Endothelial cell of umbilical vein (primary cell): ENCODE data around the gene GNB1L. TPM values are rescaled to one million over a fixed set of nuclear protein-coding genes. Genes with fewer than 3 reads are reported as not detected.

Experiments used
- BruUV-seq: library from RNA; stranded (reverse); fragments of 400-500 nt; replicated peaks from 2 replicates; lab custom pipeline; 2021; lab: Mats Ljungman, UMichigan
- CTCF ChIA-PET: fragments of 300-600, 350-600 bp; sonication (Branson Sonifier 250); formaldehyde crosslinking; loops from one replicate; lab custom pipeline; 2021; ENCODE audit warnings: antibody characterized with exemption, inconsistent platforms; lab: Charles Lee
- POLR2A ChIA-PET: fragments of 300-600, 350-600 bp; sonication (Branson Sonifier 250); formaldehyde crosslinking; loops from one replicate; lab custom pipeline; 2021; ENCODE audit warnings: antibody characterized with exemption, inconsistent platforms; lab: Charles Lee
- DNase-seq: peaks from one replicate; pipeline ENCODE4 v3.0.0-alpha.2; 2011; ENCODE audit warnings: low read depth, low spot score
- FAIRE-seq: peaks from 2 replicates; lab custom pipeline; 2011; peaks lifted over from hg19 to GRCh38; lab: Jason Lieb, UNC
- H2AFZ ChIP-seq: 2 replicates; pipeline ENCODE4 v1.6.0; 2012; ENCODE audit warnings: low read depth, low read length, control low read depth, inconsistent platforms
- H3K27ac ChIP-seq: 2 replicates; pipeline ENCODE4 v1.5.1; 2011; ENCODE audit warnings: low read depth, mild to moderate bottlenecking, control low read depth, low read length, moderate library complexity; ENCODE audit not compliant: insufficient read depth
- H3K27me3 ChIP-seq, 2 experiments: 2 replicates each; pipeline versions ENCODE4 v1.6.0 to v1.6.1; 2011; ENCODE audit warnings: low read length in 2 of 2, mixed read lengths in 1 of 2; ENCODE audit not compliant: control insufficient read depth in 2 of 2, insufficient read depth in 2 of 2
- H3K36me3 ChIP-seq, 2 experiments: 2 replicates in 1 of 2; 3 replicates in 1 of 2; pipeline ENCODE4 v1.5.1; 2011; ENCODE audit warnings: low read length in 2 of 2, mild to moderate bottlenecking in 1 of 2, moderate library complexity in 1 of 2; ENCODE audit not compliant: control insufficient read depth in 2 of 2, insufficient read depth in 2 of 2; ENCODE audit errors: extremely low read depth in 1 of 2
- H3K4me1 ChIP-seq: 3 replicates; pipeline ENCODE4 v1.5.1; 2011; ENCODE audit warnings: mild to moderate bottlenecking, low read length; ENCODE audit not compliant: control insufficient read depth, insufficient read depth; ENCODE audit errors: extremely low read depth
- H3K4me2 ChIP-seq: 2 replicates; pipeline ENCODE4 v1.6.1; 2011; ENCODE audit warnings: low read length, control low read depth, mixed read lengths; ENCODE audit not compliant: insufficient read depth
- H3K4me3 ChIP-seq, 3 experiments: fragments of 200-600 bp in 1 of 3; sonication (generic), shearing (Covaris generic) in 1 of 3; replicated peaks in 1 of 3; 2 replicates each; pipeline ENCODE4 v1.5.1; 2011 to 2016; ENCODE audit warnings: control low read depth in 3 of 3, low read length in 3 of 3, mild to moderate bottlenecking in 2 of 3, inconsistent platforms in 1 of 3, low read depth in 1 of 3, moderate library complexity in 1 of 3; ENCODE audit not compliant: insufficient read depth in 1 of 3
- H3K79me2 ChIP-seq: 2 replicates; pipeline ENCODE4 v1.6.0; 2012; ENCODE audit warnings: low read length, inconsistent platforms; ENCODE audit not compliant: control insufficient read depth, insufficient read depth
- H3K9ac ChIP-seq: replicated peaks from 2 replicates; pipeline ENCODE3; 2011; ENCODE audit warnings: low read length, control low read depth; ENCODE audit not compliant: insufficient read depth; ENCODE audit errors: extremely low read depth
- H3K9me1 ChIP-seq: replicated peaks from 3 replicates; pipeline ENCODE4 v1.6.0; 2011; ENCODE audit warnings: mild to moderate bottlenecking, low read length; ENCODE audit not compliant: control insufficient read depth, insufficient read depth; ENCODE audit errors: extremely low read depth
- H3K9me3 ChIP-seq: replicated peaks from 2 replicates; pipeline ENCODE4 v1.5.1; 2012; ENCODE audit warnings: low read length, inconsistent platforms; ENCODE audit not compliant: control insufficient read depth, insufficient read depth
- H4K20me1 ChIP-seq: replicated peaks from 2 replicates; pipeline ENCODE3; 2011; ENCODE audit warnings: mild to moderate bottlenecking, low read length; ENCODE audit not compliant: control insufficient read depth, insufficient read depth; ENCODE audit errors: extremely low read depth
- EZH2 ChIP-seq: IDR thresholded peaks from 2 replicates; pipeline ENCODE4 v1.6.1; 2012; ENCODE audit warnings: borderline replicate concordance, low read depth, mild to moderate bottlenecking, moderate library complexity, low read length, inconsistent platforms; ENCODE audit not compliant: severe bottlenecking
- GATA2 ChIP-seq: IDR thresholded peaks from 2 replicates; pipeline ENCODE4 v1.7.0; 2011; ENCODE audit warnings: low read depth, mild to moderate bottlenecking, moderate library complexity, mixed read lengths, low read length; ENCODE audit not compliant: insufficient read length, insufficient read depth
- JUN ChIP-seq: IDR thresholded peaks from 2 replicates; pipeline ENCODE4 v1.6.1; 2011; ENCODE audit warnings: borderline replicate concordance, low read depth; ENCODE audit not compliant: insufficient read length, insufficient read depth
- MAX ChIP-seq: IDR thresholded peaks from 2 replicates; pipeline ENCODE4 v1.6.1; 2011; ENCODE audit not compliant: insufficient read depth, insufficient read length
- MYC ChIP-seq: IDR thresholded peaks from one replicate; pipeline ENCODE4 v1.6.1; 2011; ENCODE audit warnings: mild to moderate bottlenecking, low read depth, low read length
- POLR2A ChIP-seq: IDR thresholded peaks from 2 replicates; pipeline ENCODE4 v1.6.1; 2012; ENCODE audit warnings: low read depth, mild to moderate bottlenecking, control low read depth, low read length
- POLR2AphosphoS5 ChIP-seq: IDR thresholded peaks from 2 replicates; pipeline ENCODE4 v1.6.1; 2012; ENCODE audit warnings: low read depth, mild to moderate bottlenecking, control low read depth, low read length, moderate library complexity; ENCODE audit not compliant: insufficient read depth
- dilution Hi-C: fragments of 300-500 bp; cut with MboI; formaldehyde crosslinking; loops from one replicate; pipeline ENCODE4 v1.15.0; 2019; ENCODE audit warnings: low sequenced_read_pairs; ENCODE audit not compliant: extremely low pct_ligation_motif_present
- intact Hi-C: fragments of 100-400 bp; cut with micrococcal nuclease; formaldehyde crosslinking; loops from one replicate; pipeline ENCODE4 v1.10.0; 2022
- polyA plus RNA-seq, 4 experiments: library from polyadenylated mRNA; depleted of rRNA in 3 of 4; stranded (reverse) in 3 of 4; unstranded in 1 of 4; fragments of >200 nt; gene quantifications; 2 replicates each; pipeline versions ENCODE4 v1.2.1 to v1.2.3, GENCODE V29; 2011 to 2012; ENCODE audit warnings: missing spikeins in 1 of 4
- total RNA-seq: library from RNA; stranded (reverse); gene quantifications from 2 replicates; pipeline ENCODE4 v1.2.3, GENCODE V29; 2021

Gene GNB1L
- total and polyA plus RNA-seq, 2 donors (not counting 3 experiments of a cell fraction or from before 2014, with no cell fraction given), result 5.4 to 5.9 TPM

GRCh38 chr22:19749876-19750275, 104.8 kb downstream of the GNB1L start:
- H3K4me1 ChIP-seq, result peaks cover 9% of the 10 kb centered on the region
- no peak overlapping the region for H3K4me3 ChIP-seq
- dilution Hi-C loops (no loop called here), intact Hi-C loops (no loop called here)
- no peak for TF ChIP-seq MYC
- no peak for TF ChIP-seq EZH2
- TF ChIP-seq GATA2, result no peak
- no TSS peak for BruUV-seq
- CTCF ChIA-PET, result interaction anchor here (1.2 to 2.7 kb wide), 2 partner anchors 19 to 160 kb away, joined by 4 to 15 read pairs; no protein-coding TSS in a partner anchor
- H3K9ac ChIP-seq, result no peak overlapping the region
- no peaks in the 10 kb centered on the region for H3K9me3 ChIP-seq
- H2AFZ ChIP-seq, result no peak overlapping the region
- no peaks in the 10 kb centered on the region for H3K9me1 ChIP-seq
- H4K20me1 ChIP-seq, result no peaks in the 10 kb centered on the region
- POLR2A ChIA-PET, result no interaction called here
- FAIRE-seq (no peak), DNase-seq (no peak)
- H3K4me2 ChIP-seq, result no peak overlapping the region
- no peak overlapping the region for H3K27ac ChIP-seq
- H3K79me2 ChIP-seq, result no peaks in the 10 kb centered on the region
- peaks cover 9 to 12% of the 10 kb centered on the region in 2 experiments for H3K27me3 ChIP-seq
- H3K36me3 ChIP-seq, result no peaks in the 10 kb centered on the region

DNA sequence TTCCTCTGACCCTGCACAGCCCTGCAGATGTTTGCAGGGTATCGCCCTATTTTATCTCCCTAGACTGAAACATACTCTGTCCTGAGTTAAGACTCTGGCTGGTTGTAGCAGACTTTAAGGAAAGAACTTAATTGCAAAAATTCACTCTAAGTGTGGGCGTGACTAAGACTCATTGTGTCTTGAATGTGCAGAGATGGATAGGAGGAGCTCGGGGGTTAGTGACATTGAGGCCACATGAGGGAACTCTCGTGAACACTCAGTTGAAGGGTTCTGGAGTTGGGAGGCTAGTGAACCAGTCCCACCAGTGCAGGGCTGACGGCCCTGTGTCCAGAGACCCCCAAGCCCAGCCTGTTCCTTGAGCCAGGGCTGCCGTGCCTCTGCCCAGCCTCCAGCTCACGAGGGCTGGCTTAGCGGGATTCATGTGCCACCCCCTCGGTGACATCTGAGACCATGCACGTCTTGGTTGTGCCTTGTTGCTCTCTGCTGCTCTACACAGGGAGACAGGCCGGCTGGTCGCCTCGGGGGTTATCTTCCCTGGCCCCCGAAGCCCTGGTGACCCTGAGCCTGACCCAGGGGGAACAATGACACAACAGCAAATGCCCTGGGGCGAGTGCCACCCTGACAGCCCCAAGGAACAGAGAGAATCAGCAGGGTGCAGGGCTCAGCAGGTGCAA, 105.5 kb downstream of the GNB1L start:
- no peak overlapping the region for H3K9ac ChIP-seq
- no peak overlapping the region for H3K4me2 ChIP-seq
- no TSS peak for BruUV-seq
- DNase-seq (no peak), FAIRE-seq (no peak)
- ChIA-PET POLR2A (no interaction called here), CTCF (interaction anchor here (0.8 to 2.7 kb wide), 4 partner anchors 19 to 161 kb away, joined by 3 to 15 read pairs (median 4); partner anchors contain the start of gene GP1BB)
- no peaks in the 10 kb centered on the region for H3K79me2 ChIP-seq
- H3K9me1 ChIP-seq, result no peaks in the 10 kb centered on the region
- H3K27ac ChIP-seq, result no peak overlapping the region
- peaks cover 9% of the 10 kb centered on the region for H3K4me1 ChIP-seq
- dilution Hi-C loops, result no loop called here
- no peak overlapping the region for H2AFZ ChIP-seq
- intact Hi-C loops, result no loop called here
- no peaks in the 10 kb centered on the region for H3K9me3 ChIP-seq
- H3K4me3 ChIP-seq, result no peak overlapping the region
- peaks cover 2 to 5% of the 10 kb centered on the region in 2 experiments for H3K27me3 ChIP-seq
- no peaks in the 10 kb centered on the region for H4K20me1 ChIP-seq
- TF ChIP-seq POLR2AphosphoS5 (no peak), POLR2A (no peak), JUN (no peak), MYC (no peak), GATA2 (no peak), MAX (no peak)
- H3K36me3 ChIP-seq, result no peaks in the 10 kb centered on the region
